GM12878 (cell line): ENCODE measurements around the gene POGZ. TPM values are rescaled to one million over a fixed set of nuclear protein-coding genes. Genes with fewer than 3 reads are reported as not detected.

Source experiments
- ATF2 ChIP-seq: IDR thresholded peaks from 2 replicates; pipeline ENCODE4 v1.6.1; 2012; ENCODE audit warnings: low read length, inconsistent platforms
- ATF3 ChIP-seq: IDR thresholded peaks from 2 replicates; pipeline ENCODE4 v1.6.1; 2011; ENCODE audit warnings: low read depth, mild to moderate bottlenecking, low read length, moderate library complexity, borderline replicate concordance; ENCODE audit errors: extremely low read depth
- CUX1 ChIP-seq: IDR thresholded peaks from 2 replicates; pipeline ENCODE4 v1.6.1; 2012; ENCODE audit warnings: improper control_type of control experiment, low read depth, low read length; ENCODE audit not compliant: insufficient replicate concordance
- PAX5 ChIP-seq: IDR thresholded peaks from 2 replicates; pipeline ENCODE4 v1.6.1; 2011; ENCODE audit warnings: low read depth, low read length, borderline replicate concordance
- RELA ChIP-seq: fragments of 450-650 bp; IDR thresholded peaks from 2 replicates; pipeline ENCODE4 v1.8.0; 2014; ENCODE audit warnings: borderline replicate concordance; ENCODE audit not compliant: partially characterized antibody
- STAT3 ChIP-seq: IDR thresholded peaks from 2 replicates; pipeline ENCODE4 v1.6.1; 2011; ENCODE audit warnings: low read depth, low read length, improper control_type of control experiment
- polyA plus RNA-seq, 11 experiments: library from polyadenylated mRNA; depleted of rRNA in 4 of 11; unstranded in 6 of 11; stranded (reverse) in 5 of 11; fragments of >200 nt; fragmentation: Nextera tagmentation in 4 of 11; fragmentation: Illumina TruSeq in 1 of 11; extraction: Ambion mirVana in 4 of 11; extraction: Trizol in 1 of 11; gene quantifications; 1 replicate in 1 of 11; 2 replicates in 10 of 11; pipeline versions ENCODE4 v1.2.1 to v1.2.3, GENCODE V29; 2011 to 2016; ENCODE audit warnings: inconsistent platforms in 2 of 11, missing spikeins in 2 of 11, low read depth in 1 of 11
- total RNA-seq, 4 experiments: library from RNA; depleted of rRNA in 3 of 4; stranded (reverse); fragments of >200 nt in 3 of 4; fragmentation: Illumina TruSeq in 1 of 4; extraction: Trizol in 1 of 4; gene quantifications; 2 replicates each; pipeline versions ENCODE4 v1.2.1 to v1.2.3, GENCODE V29; 2013 to 2021

The POGZ gene
- total and polyA plus RNA-seq, 10 of the 15 experiments (the other 5 are each of a cell fraction or from before 2014, with no cell fraction given) = 11.3 to 80.6 (median 35.8) TPM

- TF ChIP-seq CUX1 (no peak), PAX5 (no peak), STAT3 (no peak), ATF2 (no peak), ATF3 (no peak), RELA (no peak)
These were observed 19.6 kb upstream of the POGZ start (continued) for GRCh38 chr1:151478923-151479322.
